ENCODE measurements around the gene AUTS2. TPM values are rescaled to one million over a fixed set of nuclear protein-coding genes. Genes with fewer than 3 reads are reported as not detected.

The AUTS2 gene
- total RNA-seq, 6 donors from 2014 or later = 38.9 to 151 (median 55.8) TPM

- Histone ChIP-seq H3K27me3 (no peaks in the 10 kb centered on the region), H3K9me3 (no peaks in the 10 kb centered on the region), H3K27ac (no peak overlapping the region), H3K4me1 (peaks cover 5 to 14% (median 9%) of the 10 kb centered on the region in 4 donors), H3K36me3 (no peaks in the 10 kb centered on the region), H3K4me3 (no peak overlapping the region)
- 90 to 94% methylated on average over 4 of the region's 4 CpGs for WGBS, 2 donors
- ATAC-seq (ENCODE audit: low FRiP score in 2 of 2) = no peak
- no peak for TF ChIP-seq CTCF (IDR thresholded peaks at IDR 0.05)
- TF ChIP-seq POLR2AphosphoS5 (IDR thresholded peaks at IDR 0.05) = no peak
- TF ChIP-seq EP300 (IDR thresholded peaks at IDR 0.05) = no peak
- DNase-seq = no peak
These were observed 9.8 kb downstream of the AUTS2 start for GRCh38 chr7:69608049-69608448.

- no peak for TF ChIP-seq EP300 (IDR thresholded peaks at IDR 0.05)
- no peak for TF ChIP-seq CTCF (IDR thresholded peaks at IDR 0.05)
- no peak for TF ChIP-seq POLR2AphosphoS5 (IDR thresholded peaks at IDR 0.05)
- no peak for TF ChIP-seq POLR2A (IDR thresholded peaks at IDR 0.05)
- DNase-seq (no peak), ATAC-seq (ENCODE audit: low FRiP score in 2 of 2) (no peak)
- WGBS, 2 donors = 80 to 97% methylated on average over 1 of the region's 1 CpG
- no peak overlapping the region for H3K4me3 ChIP-seq
- H3K36me3 ChIP-seq = no peaks in the 10 kb centered on the region
- no peaks in the 10 kb centered on the region for H3K27me3 ChIP-seq
- H3K4me1 ChIP-seq = peaks cover under 1 to 11% (median 6%) of the 10 kb centered on the region in 4 donors
- no peaks in the 10 kb centered on the region for H3K9me3 ChIP-seq
- no peak overlapping the region for H3K27ac ChIP-seq
These were observed 10.6 kb downstream of the AUTS2 start for GRCh38 chr7:69608878-69609277.

- ATAC-seq (ENCODE audit: low FRiP score in 2 of 2) (no peak), DNase-seq (no peak)
- no peaks in the 10 kb centered on the region for H3K36me3 ChIP-seq
- H3K27ac ChIP-seq = no peak overlapping the region
- 68 to 70% methylated on average over 5 of the region's 5 CpGs for WGBS, 2 donors
- no peaks in the 10 kb centered on the region for H3K27me3 ChIP-seq
- H3K9me3 ChIP-seq = no peaks in the 10 kb centered on the region
- peaks cover 0 to 13% (median 5%) of the 10 kb centered on the region in 4 donors for H3K4me1 ChIP-seq
- TF ChIP-seq CTCF (IDR thresholded peaks at IDR 0.05) = no peak
- TF ChIP-seq POLR2A (IDR thresholded peaks at IDR 0.05) = no peak
- TF ChIP-seq POLR2AphosphoS5 (IDR thresholded peaks at IDR 0.05) = no peak
- TF ChIP-seq EP300 (IDR thresholded peaks at IDR 0.05) = no peak
- no peak overlapping the region for H3K4me3 ChIP-seq
These were observed 11.5 kb downstream of the AUTS2 start for GRCh38 chr7:69609541-69610373.

- H3K4me3 ChIP-seq = no peak overlapping the region
- no peaks in the 10 kb centered on the region for H3K36me3 ChIP-seq
- ATAC-seq (ENCODE audit: low FRiP score in 2 of 2) = no peak
- H3K9me3 ChIP-seq = no peaks in the 10 kb centered on the region
- no peak for TF ChIP-seq EP300 (IDR thresholded peaks at IDR 0.05)
- no peak for TF ChIP-seq POLR2A (IDR thresholded peaks at IDR 0.05)
- TF ChIP-seq CTCF (IDR thresholded peaks at IDR 0.05) = no peak
- TF ChIP-seq POLR2AphosphoS5 (IDR thresholded peaks at IDR 0.05) = no peak
- no peak for DNase-seq
- WGBS, 2 donors = 49 to 52% methylated on average over 8 of the region's 8 CpGs
- peaks cover 0 to 13% (median 5%) of the 10 kb centered on the region in 4 donors for H3K4me1 ChIP-seq
- H3K27me3 ChIP-seq = no peaks in the 10 kb centered on the region
- H3K27ac ChIP-seq = no peak overlapping the region
These were observed 12.3 kb downstream of the AUTS2 start for GRCh38 chr7:69610374-69611084.
